ENCODE measurements around the gene SYT1.

The SYT1 gene

GRCh38 chr12:79288911-79289310 is 424.3 kb downstream of the SYT1 start:
- no peak overlapping the region for H2AFZ ChIP-seq (ENCODE audit: low read depth, low read length)
- H3K36me3 ChIP-seq (ENCODE audit: control insufficient read depth in 1 of 2, insufficient read depth in 2 of 2, low read depth in 1 of 2, low read length in 2 of 2): no peaks in the 10 kb centered on the region
- H2BK120ac ChIP-seq (ENCODE audit: low read depth, low read length): no peak overlapping the region
- no peaks in the 10 kb centered on the region for H3K4me1 ChIP-seq (ENCODE audit: control insufficient read depth, insufficient read depth, low read depth, low read length)
- no peak for DNase-seq
- H3K23ac ChIP-seq (ENCODE audit: low read length in 2 of 2): no peak overlapping the region
- H3K4me2 ChIP-seq (ENCODE audit: low read length, poor library complexity, severe bottlenecking): no peak overlapping the region
- no peak overlapping the region for H3K18ac ChIP-seq (ENCODE audit: low read depth in 1 of 2, low read length in 2 of 2)
- H2BK15ac ChIP-seq (ENCODE audit: low read depth, poor library complexity, severe bottlenecking): no peak overlapping the region
- no peaks in the 10 kb centered on the region for H3K79me1 ChIP-seq (replicated peaks; ENCODE audit: low read length, poor library complexity, severe bottlenecking)
- H2BK12ac ChIP-seq (ENCODE audit: low read length in 2 of 2): no peak overlapping the region
- H4K8ac ChIP-seq (ENCODE audit: low read length): no peak overlapping the region
- H2AK5ac ChIP-seq (ENCODE audit: low read length, severe bottlenecking): no peak overlapping the region
- no peak overlapping the region for H3K4ac ChIP-seq (ENCODE audit: low read depth in 1 of 2, low read length in 2 of 2)
- no peak overlapping the region for H3K27ac ChIP-seq (ENCODE audit: low read length, poor library complexity, severe bottlenecking)
- H3K9ac ChIP-seq (ENCODE audit: low read length): no peak overlapping the region
- WGBS: 93% methylated on average over 2 of the region's 3 CpGs
- H3K9me3 ChIP-seq (ENCODE audit: control insufficient read depth, low read length): no peaks in the 10 kb centered on the region
- no peak overlapping the region for H3K4me3 ChIP-seq (ENCODE audit: insufficient read depth in 1 of 2, low read depth in 1 of 2, low read length in 2 of 2)
- H3K14ac ChIP-seq (ENCODE audit: low read length in 2 of 2): no peak overlapping the region
- H4K91ac ChIP-seq (ENCODE audit: low read length): no peak overlapping the region
- H3K27me3 ChIP-seq (ENCODE audit: control insufficient read depth in 1 of 2, insufficient read depth in 1 of 2, low read length in 2 of 2): no peaks in the 10 kb centered on the region
- no peak overlapping the region for H2BK5ac ChIP-seq (ENCODE audit: low read depth, low read length, poor library complexity, severe bottlenecking)

- Histone ChIP-seq H2AK5ac (ENCODE audit: low read length, severe bottlenecking) (no peak overlapping the region), H3K18ac (ENCODE audit: low read depth in 1 of 2, low read length in 2 of 2) (no peak overlapping the region), H3K4me2 (ENCODE audit: low read length, poor library complexity, severe bottlenecking) (no peak overlapping the region), H3K14ac (ENCODE audit: low read length in 2 of 2) (no peak overlapping the region), H3K9ac (ENCODE audit: low read length) (no peak overlapping the region), H2BK5ac (ENCODE audit: low read depth, low read length, poor library complexity, severe bottlenecking) (no peak overlapping the region), H3K4me3 (ENCODE audit: insufficient read depth in 1 of 2, low read depth in 1 of 2, low read length in 2 of 2) (no peak overlapping the region), H3K79me1 (replicated peaks; ENCODE audit: low read length, poor library complexity, severe bottlenecking) (no peaks in the 10 kb centered on the region), H4K91ac (ENCODE audit: low read length) (no peak overlapping the region), H3K27me3 (ENCODE audit: control insufficient read depth in 1 of 2, insufficient read depth in 1 of 2, low read length in 2 of 2) (no peaks in the 10 kb centered on the region), H4K8ac (ENCODE audit: low read length) (no peak overlapping the region), H3K4me1 (ENCODE audit: control insufficient read depth, insufficient read depth, low read depth, low read length) (no peaks in the 10 kb centered on the region), H3K27ac (ENCODE audit: low read length, poor library complexity, severe bottlenecking) (no peak overlapping the region), H2AFZ (ENCODE audit: low read depth, low read length) (no peak overlapping the region), H3K23ac (ENCODE audit: low read length in 2 of 2) (no peak overlapping the region), H2BK120ac (ENCODE audit: low read depth, low read length) (no peak overlapping the region), H2BK15ac (ENCODE audit: low read depth, poor library complexity, severe bottlenecking) (no peak overlapping the region), H2BK12ac (ENCODE audit: low read length in 2 of 2) (no peak overlapping the region), H3K36me3 (ENCODE audit: control insufficient read depth in 1 of 2, insufficient read depth in 2 of 2, low read depth in 1 of 2, low read length in 2 of 2) (no peaks in the 10 kb centered on the region), H3K9me3 (ENCODE audit: control insufficient read depth, low read length) (no peaks in the 10 kb centered on the region), H3K4ac (ENCODE audit: low read depth in 1 of 2, low read length in 2 of 2) (no peak overlapping the region)
- WGBS: 99% methylated on average over 3 of the region's 3 CpGs
- DNase-seq: no peak
Observed at GRCh38 chr12:79291711-79292110, 427.1 kb downstream of the SYT1 start.

GRCh38 chr12:79294590-79294989 is 430.0 kb downstream of the SYT1 start:
- Histone ChIP-seq H4K91ac (ENCODE audit: low read length) (no peak overlapping the region), H3K4me2 (ENCODE audit: low read length, poor library complexity, severe bottlenecking) (no peak overlapping the region), H2BK12ac (ENCODE audit: low read length in 2 of 2) (no peak overlapping the region), H3K36me3 (ENCODE audit: control insufficient read depth in 1 of 2, insufficient read depth in 2 of 2, low read depth in 1 of 2, low read length in 2 of 2) (no peaks in the 10 kb centered on the region), H3K9ac (ENCODE audit: low read length) (no peak overlapping the region), H4K8ac (ENCODE audit: low read length) (no peak overlapping the region), H3K14ac (ENCODE audit: low read length in 2 of 2) (no peak overlapping the region), H2BK5ac (ENCODE audit: low read depth, low read length, poor library complexity, severe bottlenecking) (no peak overlapping the region), H3K4me1 (ENCODE audit: control insufficient read depth, insufficient read depth, low read depth, low read length) (no peaks in the 10 kb centered on the region), H3K27ac (ENCODE audit: low read length, poor library complexity, severe bottlenecking) (no peak overlapping the region), H2AFZ (ENCODE audit: low read depth, low read length) (no peak overlapping the region), H3K18ac (ENCODE audit: low read depth in 1 of 2, low read length in 2 of 2) (no peak overlapping the region), H2BK120ac (ENCODE audit: low read depth, low read length) (no peak overlapping the region), H3K23ac (ENCODE audit: low read length in 2 of 2) (no peak overlapping the region), H2BK15ac (ENCODE audit: low read depth, poor library complexity, severe bottlenecking) (no peak overlapping the region), H3K27me3 (ENCODE audit: control insufficient read depth in 1 of 2, insufficient read depth in 1 of 2, low read length in 2 of 2) (no peaks in the 10 kb centered on the region), H3K9me3 (ENCODE audit: control insufficient read depth, low read length) (no peaks in the 10 kb centered on the region), H3K4ac (ENCODE audit: low read depth in 1 of 2, low read length in 2 of 2) (no peak overlapping the region), H3K4me3 (ENCODE audit: insufficient read depth in 1 of 2, low read depth in 1 of 2, low read length in 2 of 2) (no peak overlapping the region), H3K79me1 (replicated peaks; ENCODE audit: low read length, poor library complexity, severe bottlenecking) (no peaks in the 10 kb centered on the region), H2AK5ac (ENCODE audit: low read length, severe bottlenecking) (no peak overlapping the region)
- WGBS: 85% methylated on average over 2 of the region's 2 CpGs
- DNase-seq: no peak

- H3K4me3 ChIP-seq (ENCODE audit: insufficient read depth in 1 of 2, low read depth in 1 of 2, low read length in 2 of 2): no peak overlapping the region
- H3K9me3 ChIP-seq (ENCODE audit: control insufficient read depth, low read length): no peaks in the 10 kb centered on the region
- H3K36me3 ChIP-seq (ENCODE audit: control insufficient read depth in 1 of 2, insufficient read depth in 2 of 2, low read depth in 1 of 2, low read length in 2 of 2): no peaks in the 10 kb centered on the region
- no peak overlapping the region for H2AFZ ChIP-seq (ENCODE audit: low read depth, low read length)
- no peak overlapping the region for H3K14ac ChIP-seq (ENCODE audit: low read length in 2 of 2)
- no peak overlapping the region for H3K23ac ChIP-seq (ENCODE audit: low read length in 2 of 2)
- H3K9ac ChIP-seq (ENCODE audit: low read length): no peak overlapping the region
- no peak overlapping the region for H3K4me2 ChIP-seq (ENCODE audit: low read length, poor library complexity, severe bottlenecking)
- no peak overlapping the region for H3K18ac ChIP-seq (ENCODE audit: low read depth in 1 of 2, low read length in 2 of 2)
- no peak overlapping the region for H2BK12ac ChIP-seq (ENCODE audit: low read length in 2 of 2)
- H2BK15ac ChIP-seq (ENCODE audit: low read depth, poor library complexity, severe bottlenecking): no peak overlapping the region
- no peak overlapping the region for H2AK5ac ChIP-seq (ENCODE audit: low read length, severe bottlenecking)
- H3K4me1 ChIP-seq (ENCODE audit: control insufficient read depth, insufficient read depth, low read depth, low read length): no peaks in the 10 kb centered on the region
- no peaks in the 10 kb centered on the region for H3K79me1 ChIP-seq (replicated peaks; ENCODE audit: low read length, poor library complexity, severe bottlenecking)
- H3K27me3 ChIP-seq (ENCODE audit: control insufficient read depth in 1 of 2, insufficient read depth in 1 of 2, low read length in 2 of 2): no peaks in the 10 kb centered on the region
- H3K27ac ChIP-seq (ENCODE audit: low read length, poor library complexity, severe bottlenecking): no peak overlapping the region
- H3K4ac ChIP-seq (ENCODE audit: low read depth in 1 of 2, low read length in 2 of 2): no peak overlapping the region
- no peak overlapping the region for H4K91ac ChIP-seq (ENCODE audit: low read length)
- no peak overlapping the region for H2BK120ac ChIP-seq (ENCODE audit: low read depth, low read length)
- H4K8ac ChIP-seq (ENCODE audit: low read length): no peak overlapping the region
- DNase-seq: no peak
- no peak overlapping the region for H2BK5ac ChIP-seq (ENCODE audit: low read depth, low read length, poor library complexity, severe bottlenecking)
Observed at GRCh38 chr12:79295572-79295971, 431.0 kb downstream of the SYT1 start.
